NT2/D1 (cell line): ENCODE results near the gene LMX1B.

Source experiments
- SUZ12 ChIP-seq: IDR thresholded peaks from 2 replicates; pipeline ENCODE4 v1.6.1; 2011; ENCODE audit not compliant: insufficient read length, insufficient read depth; ENCODE audit errors: extremely low read depth
- YY1 ChIP-seq: IDR thresholded peaks from 2 replicates; pipeline ENCODE4 v1.6.1; 2011; ENCODE audit not compliant: insufficient read length, insufficient read depth
- ZNF274 ChIP-seq: IDR thresholded peaks from 2 replicates; pipeline ENCODE4 v1.6.1; 2011; ENCODE audit warnings: mild to moderate bottlenecking, low read depth, low read length

GRCh38 chr9:126700903-126701812 lies 87.4 kb downstream of the LMX1B start:
- TF ChIP-seq ZNF274 (no peak), YY1 (no peak), SUZ12 (no peak)
